Ovary (tissue), 9 donors: Measurements from ENCODE around the gene PPP1R3F. TPM values are rescaled to one million over a fixed set of nuclear protein-coding genes. Genes with fewer than 3 reads are reported as not detected.

Source experiments
- DNase-seq, 5 donors: peaks; one replicate each; pipeline ENCODE4 v3.0.0-alpha.2; 2019 to 2020
- H3K27ac ChIP-seq, 2 donors: fragments of 200-600 bp; one replicate each; pipeline versions ENCODE4 v1.5.1 to v1.8.0; 2019 to 2022
- H3K27me3 ChIP-seq: fragments of 200-600 bp; one replicate; pipeline ENCODE4 v1.8.0; 2022
- H3K36me3 ChIP-seq: fragments of 200-600 bp; sonication (generic); one replicate; pipeline ENCODE4 v1.5.1; 2019
- H3K4me1 ChIP-seq: one replicate; pipeline ENCODE4 v1.8.1; 2013; ENCODE audit warnings: mild to moderate bottlenecking, moderate library complexity; ENCODE audit not compliant: insufficient read depth
- H3K4me3 ChIP-seq: fragments of 200-600 bp; sonication (generic); one replicate; pipeline ENCODE4 v1.5.1; 2017
- H3K9me3 ChIP-seq, 2 donors: fragments of 200-600 bp in 1 of 2; sonication (generic) in 1 of 2; one replicate each; pipeline versions ENCODE4 v1.5.1 to v1.8.1; 2013 to 2019; ENCODE audit warnings: mild to moderate bottlenecking in 1 of 2, moderate library complexity in 1 of 2
- CTCF ChIP-seq, 3 donors: fragments of 450-650 bp in 2 of 3; fragments of 200-600 bp in 1 of 3; IDR thresholded peaks; one replicate each; pipeline versions ENCODE4 v1.5.1 to v1.8.0; 2016 to 2022; ENCODE audit warnings: antibody characterized with exemption in 3 of 3, mild to moderate bottlenecking in 1 of 3
- EP300 ChIP-seq: sonication (generic); formaldehyde crosslinking; IDR thresholded peaks from one replicate; pipeline ENCODE4 v1.6.1; 2017; ENCODE audit warnings: antibody characterized with exemption
- POLR2A ChIP-seq: fragments of 450-650 bp; IDR thresholded peaks from one replicate; pipeline ENCODE4 v1.6.1; 2017; ENCODE audit warnings: antibody characterized with exemption, mild to moderate bottlenecking, moderate library complexity
- WGBS, 3 donors: extraction: QIAGEN DNeasy Blood & Tissue Kit in 1 of 3; methylation state at CpG; one replicate each; pipeline versions ENCODE4 v1.1.5 to v1.1.7; 2013 to 2017; 5-methylcytosine and 5-hydroxymethylcytosine counted together
- intact Hi-C, 4 donors: fragments of 100-400 bp; cut with DNase I; formaldehyde crosslinking; loops; one replicate each; pipeline versions ENCODE4 v1.11.0 to v1.15.1; 2022 to 2023
- polyA plus RNA-seq, 2 donors: library from polyadenylated mRNA; stranded (reverse); fragments of 200-250 nt in 1 of 2; fragments of 350-450 nt in 1 of 2; fragmentation: Illumina TruSeq in 1 of 2; extraction: RNeasy Lipid Tissue Mini Kit (QIAGEN cat#74804) in 1 of 2; gene quantifications; one replicate each; pipeline ENCODE4 v1.2.3, GENCODE V29; 2013 to 2014
- total RNA-seq, 7 donors: library from RNA; depleted of rRNA in 2 of 7; stranded (reverse); fragments of >200 nt in 2 of 7; fragmentation: NEBNext Ultra II Directional in 3 of 7; extraction: Animal tissue kit (Norgen Biotek cat#: 25700) in 3 of 7; gene quantifications; one replicate each; pipeline versions ENCODE4 v1.1.0 to v1.2.4, GENCODE V29; 2016 to 2023
- donor health status: DM: no; HTN: no; CAD: no; lungs with moderate emphysema.
- donor health status: DM: no; HTN: no; CAD: no.
- donor health status: Bipolar disorder and iron deficiency.
- donor health status: DM: yes; HTN: yes; CAD: no.
- donor health status: DM: no; HTN: no; CAD: no.
- donor health status: DM: yes; HTN: yes; CAD: no.

PPP1R3F gene
- total and polyA plus RNA-seq, 9 donors, result 1.7 to 16.1 (median 12.3) TPM

- H3K36me3 ChIP-seq, result no peaks in the 10 kb centered on the region
- no peaks in the 10 kb centered on the region for H3K9me3 ChIP-seq
- H3K27me3 ChIP-seq, result no peaks in the 10 kb centered on the region
- no peak for TF ChIP-seq CTCF (IDR thresholded peaks at IDR 0.05)
- no peak for TF ChIP-seq EP300
- no peak for TF ChIP-seq POLR2A
- WGBS, 3 donors, result 88 to 91% (median 88%) methylated on average over 17 of the region's 17 CpGs
- DNase-seq, result no peak
- H3K4me3 ChIP-seq, result no peak overlapping the region
- H3K4me1 ChIP-seq, result no peaks in the 10 kb centered on the region
- H3K27ac ChIP-seq, result no peak overlapping the region
- intact Hi-C loops, result no loop called here
Measured at GRCh38 chrX:49260221-49260985, 9.2 kb upstream of the PPP1R3F start.

- H3K36me3 ChIP-seq, result no peaks in the 10 kb centered on the region
- 39 to 48% (median 44%) methylated on average over 1 of the region's 1 CpG for WGBS, 3 donors
- intact Hi-C loops, result no loop called here
Measured at GRCh38 chrX:49262603-49263002, 7.0 kb upstream of the PPP1R3F start.

GRCh38 chrX:49263631-49264030, 6.0 kb upstream of the PPP1R3F start:
- TF ChIP-seq POLR2A (no peak), EP300 (no peak), CTCF (IDR thresholded peaks at IDR 0.05) (no peak)
- Histone ChIP-seq H3K4me3 (no peak overlapping the region), H3K27me3 (no peaks in the 10 kb centered on the region), H3K27ac (no peak overlapping the region), H3K4me1 (no peaks in the 10 kb centered on the region), H3K36me3 (no peaks in the 10 kb centered on the region), H3K9me3 (no peaks in the 10 kb centered on the region)
- intact Hi-C loops, result no loop called here
- 74 to 84% (median 82%) methylated on average over 10 of the region's 10 CpGs for WGBS, 3 donors
- no peak for DNase-seq

More at GRCh38 chrX:49262603-49263002, 7.0 kb upstream of the PPP1R3F start:
- Histone ChIP-seq H3K4me3 (no peak overlapping the region), H3K27me3 (no peaks in the 10 kb centered on the region), H3K27ac (no peak overlapping the region), H3K9me3 (no peaks in the 10 kb centered on the region), H3K4me1 (no peaks in the 10 kb centered on the region)
- TF ChIP-seq CTCF (IDR thresholded peaks at IDR 0.05) (no peak), EP300 (no peak), POLR2A (no peak)
- DNase-seq, result no peak

GRCh38 chrX:49264460-49264859, 5.1 kb upstream of the PPP1R3F start, which contains the start of gene FOXP3:
Gene FOXP3 (minus strand): TSS chrX:49264710. CDS start chrX:49258505, 6,205 bp downstream.
- no peak within 1 kb of the TSS for H3K27ac ChIP-seq
- intact Hi-C loops, result no loop called here
- DNase-seq, result no peak
- no peak for TF ChIP-seq EP300
- TF ChIP-seq CTCF (IDR thresholded peaks at IDR 0.05), result no peak
- TF ChIP-seq POLR2A, result no peak
- no peaks in the 10 kb centered on the region for H3K27me3 ChIP-seq
- no peaks in the 10 kb centered on the region for H3K4me1 ChIP-seq
- WGBS, 3 donors, result 76 to 82% (median 81%) methylated on average over 11 of the region's 11 CpGs
- H3K4me3 ChIP-seq, result no peak within 1 kb of the TSS
- H3K36me3 ChIP-seq, result no peaks in the 10 kb centered on the region
- H3K9me3 ChIP-seq, result no peaks in the 10 kb centered on the region
